ENCODE measurements around the gene GSDME. TPM values are rescaled to one million over a fixed set of nuclear protein-coding genes. Genes with fewer than 3 reads are reported as not detected.

The GSDME gene
- total and polyA plus RNA-seq, 4 donors: 3.2 to 4.0 (median 3.7) TPM

- 88% methylated on average over 2 of the region's 2 CpGs for WGBS
- Histone ChIP-seq H3K4me3 (ENCODE audit: low read depth in 1 of 3, low read length in 3 of 3) (no peak overlapping the region), H3K36me3 (ENCODE audit: control insufficient read depth in 4 of 4, insufficient read depth in 3 of 4, low read depth in 1 of 4, low read length in 3 of 4) (no peaks in the 10 kb centered on the region), H3K4me1 (ENCODE audit: control insufficient read depth in 4 of 4, insufficient read depth in 4 of 4, low read length in 3 of 4) (no peaks in the 10 kb centered on the region), H3K9ac (ENCODE audit: low read depth in 1 of 2, low read length in 2 of 2) (no peak overlapping the region), H3K9me3 (ENCODE audit: control insufficient read depth in 4 of 4, low read length in 3 of 4) (no peaks in the 10 kb centered on the region), H3K27me3 (ENCODE audit: control insufficient read depth in 4 of 4, insufficient read depth in 4 of 4, low read length in 3 of 4) (no peaks in the 10 kb centered on the region), H3K27ac (ENCODE audit: low read depth in 1 of 2, low read length in 2 of 2) (no peak overlapping the region)
- DNase-seq (ENCODE audit: low spot score): no peak
- no peak for TF ChIP-seq MAX (IDR thresholded peaks at IDR 0.05)
- no peak for TF ChIP-seq TAF1 (conservative IDR thresholded peaks at IDR 0.05)
- TF ChIP-seq GABPA (IDR thresholded peaks at IDR 0.05 in 1 of 2, conservative IDR thresholded peaks at IDR 0.05 in 1 of 2): no peak
- no peak for TF ChIP-seq SP1 (IDR thresholded peaks at IDR 0.05)
- no peak for TF ChIP-seq EGR1 (IDR thresholded peaks at IDR 0.05; ENCODE audit: low read depth in 2 of 2)
These were observed 26.4 kb upstream of the GSDME start for GRCh38 chr7:24783698-24784097.

GRCh38 chr7:24781106-24781505 lies 23.8 kb upstream of the GSDME start:
- no peak for DNase-seq (ENCODE audit: low spot score)
- H3K4me3 ChIP-seq (ENCODE audit: low read depth in 1 of 3, low read length in 3 of 3): no peak overlapping the region
- no peaks in the 10 kb centered on the region for H3K36me3 ChIP-seq (ENCODE audit: control insufficient read depth in 4 of 4, insufficient read depth in 3 of 4, low read depth in 1 of 4, low read length in 3 of 4)
- H3K9ac ChIP-seq (ENCODE audit: low read depth in 1 of 2, low read length in 2 of 2): no peak overlapping the region
- TF ChIP-seq TAF1 (conservative IDR thresholded peaks at IDR 0.05) (no peak), YY1 (IDR thresholded peaks at IDR 0.05) (no peak), MAX (IDR thresholded peaks at IDR 0.05) (no peak), GABPA (IDR thresholded peaks at IDR 0.05 in 1 of 2, conservative IDR thresholded peaks at IDR 0.05 in 1 of 2) (no peak), EGR1 (IDR thresholded peaks at IDR 0.05; ENCODE audit: low read depth in 2 of 2) (no peak), RXRA (IDR thresholded peaks at IDR 0.05) (no peak), NR2F2 (IDR thresholded peaks at IDR 0.05) (no peak), FOXA1 (IDR thresholded peaks at IDR 0.05) (no peak), SP1 (IDR thresholded peaks at IDR 0.05) (no peak), HNF4G (IDR thresholded peaks at IDR 0.05) (no peak), REST (IDR thresholded peaks at IDR 0.05) (no peak)
- no peaks in the 10 kb centered on the region for H3K9me3 ChIP-seq (ENCODE audit: control insufficient read depth in 4 of 4, low read length in 3 of 4)
- no peaks in the 10 kb centered on the region for H3K27me3 ChIP-seq (ENCODE audit: control insufficient read depth in 4 of 4, insufficient read depth in 4 of 4, low read length in 3 of 4)
- WGBS: 85% methylated on average over 4 of the region's 4 CpGs
- H3K4me1 ChIP-seq (ENCODE audit: control insufficient read depth in 4 of 4, insufficient read depth in 4 of 4, low read length in 3 of 4): no peaks in the 10 kb centered on the region
- no peak overlapping the region for H3K27ac ChIP-seq (ENCODE audit: low read depth in 1 of 2, low read length in 2 of 2)

- H3K9ac ChIP-seq (ENCODE audit: low read depth in 1 of 2, low read length in 2 of 2): no peak overlapping the region
- no peak overlapping the region for H3K4me3 ChIP-seq (ENCODE audit: low read depth in 1 of 3, low read length in 3 of 3)
- no peaks in the 10 kb centered on the region for H3K27me3 ChIP-seq (ENCODE audit: control insufficient read depth in 4 of 4, insufficient read depth in 4 of 4, low read length in 3 of 4)
- H3K9me3 ChIP-seq (ENCODE audit: control insufficient read depth in 4 of 4, low read length in 3 of 4): no peaks in the 10 kb centered on the region
- no peaks in the 10 kb centered on the region for H3K4me1 ChIP-seq (ENCODE audit: control insufficient read depth in 4 of 4, insufficient read depth in 4 of 4, low read length in 3 of 4)
- DNase-seq (ENCODE audit: low spot score): no peak
- no peak for TF ChIP-seq JUND (IDR thresholded peaks at IDR 0.05)
- TF ChIP-seq FOXA2 (IDR thresholded peaks at IDR 0.05): no peak
- no peak for TF ChIP-seq ATF3 (IDR thresholded peaks at IDR 0.05)
- no peak for TF ChIP-seq EGR1 (IDR thresholded peaks at IDR 0.05; ENCODE audit: low read depth in 2 of 2)
- no peak for TF ChIP-seq RAD21 (IDR thresholded peaks at IDR 0.05)
- no peak for TF ChIP-seq GABPA (IDR thresholded peaks at IDR 0.05 in 1 of 2, conservative IDR thresholded peaks at IDR 0.05 in 1 of 2)
- TF ChIP-seq HNF4G (IDR thresholded peaks at IDR 0.05): no peak
- TF ChIP-seq TAF1 (conservative IDR thresholded peaks at IDR 0.05): no peak
- TF ChIP-seq SP1 (IDR thresholded peaks at IDR 0.05): no peak
- no peak for TF ChIP-seq CTCF (IDR thresholded peaks at IDR 0.05; ENCODE audit: low read depth, low read length, missing input control)
- no peak for TF ChIP-seq MAX (IDR thresholded peaks at IDR 0.05)
- H3K36me3 ChIP-seq (ENCODE audit: control insufficient read depth in 4 of 4, insufficient read depth in 3 of 4, low read depth in 1 of 4, low read length in 3 of 4): no peaks in the 10 kb centered on the region
- H3K27ac ChIP-seq (ENCODE audit: low read depth in 1 of 2, low read length in 2 of 2): no peak overlapping the region
- WGBS: 90% methylated on average over 2 of the region's 2 CpGs
These were observed 22.0 kb upstream of the GSDME start for GRCh38 chr7:24779283-24779655.

Measured in liver (tissue), 9 donors.